ENCODE measurements around the gene GHITM. TPM values are rescaled to one million over a fixed set of nuclear protein-coding genes. Genes with fewer than 3 reads are reported as not detected.

The GHITM gene
- total and polyA plus RNA-seq, 2 donors (not counting 1 experiment from before 2014, with no cell fraction given), result 40.5 to 75.1 TPM

- Histone ChIP-seq H3K79me2 (ENCODE audit: control insufficient read depth, insufficient read depth, low read length) (no peaks in the 10 kb centered on the region), H3K27me3 (replicated peaks in 1 of 4; ENCODE audit: control extremely low read depth in 1 of 4, control insufficient read depth in 3 of 4, insufficient read depth in 4 of 4, low read length in 3 of 4) (no peaks in the 10 kb centered on the region), H3K9ac (ENCODE audit: low read length) (no peak overlapping the region), H3K4me1 (ENCODE audit: control insufficient read depth in 2 of 2, insufficient read depth in 2 of 2, low read length in 2 of 2) (no peaks in the 10 kb centered on the region), H3K9me3 (ENCODE audit: control extremely low read depth in 1 of 3, control insufficient read depth in 2 of 3, insufficient read depth in 1 of 3, low read length in 2 of 3) (no peaks in the 10 kb centered on the region), H3K4me2 (replicated peaks; ENCODE audit: low read depth, low read length, poor library complexity, severe bottlenecking) (no peak overlapping the region), H3K27ac (ENCODE audit: low read length in 2 of 2) (no peak overlapping the region), H3K36me3 (replicated peaks in 1 of 2; ENCODE audit: control extremely low read depth in 1 of 2, control insufficient read depth in 1 of 2, extremely low read depth in 1 of 2, insufficient read depth in 2 of 2, low read length in 1 of 2) (peaks cover 2 to 17% of the 10 kb centered on the region in 2 experiments), H2AFZ (ENCODE audit: insufficient read depth, low read depth, low read length, poor library complexity, severe bottlenecking) (no peak overlapping the region), H4K20me1 (ENCODE audit: control insufficient read depth, insufficient read depth, low read length, poor library complexity, severe bottlenecking) (no peaks in the 10 kb centered on the region), H3K4me3 (ENCODE audit: control extremely low read depth in 1 of 5, extremely low read depth in 1 of 5, insufficient read depth in 1 of 5, low read depth in 2 of 5, low read length in 4 of 5) (no peak overlapping the region)
- intact Hi-C loops (cut with micrococcal nuclease), result no loop called here
- DNase-seq, result no peak
- no peak overlapping the region for H3K27ac Mint-ChIP-seq
- ChIA-PET CTCF (interaction anchor here (6.6 kb wide), 1 partner anchor 10 kb away, joined by 34 read pairs; no protein-coding TSS in a partner anchor), POLR2A (interaction anchor here (0.5 kb wide), 1 partner anchor 21 kb away, joined by 3 read pairs; no protein-coding TSS in a partner anchor)
- no peaks in the 10 kb centered on the region for H3K9me3 Mint-ChIP-seq (ENCODE audit: insufficient read depth)
- WGBS (ENCODE audit: insufficient coverage), result 100% methylated on average over 1 of the region's 2 CpGs
- ATAC-seq (ENCODE audit: low read depth), result no peak
- H3K4me3 Mint-ChIP-seq, result no peak overlapping the region
- TF ChIP-seq EZH2 (IDR thresholded peaks at IDR 0.05; ENCODE audit: borderline replicate concordance, insufficient read depth, low read depth, low read length, poor library complexity, severe bottlenecking), result no peak
- TF ChIP-seq CTCF (IDR thresholded peaks at IDR 0.05), result no peak
- no peaks in the 10 kb centered on the region for H3K27me3 Mint-ChIP-seq
- peaks cover 16% of the 10 kb centered on the region for H3K4me1 Mint-ChIP-seq
Measured at GRCh38 chr10:84158061-84158460, 18.8 kb downstream of the GHITM start.

GRCh38 chr10:84158550-84158949 lies 19.2 kb downstream of the GHITM start:
- Histone ChIP-seq H3K36me3 (replicated peaks in 1 of 2; ENCODE audit: control extremely low read depth in 1 of 2, control insufficient read depth in 1 of 2, extremely low read depth in 1 of 2, insufficient read depth in 2 of 2, low read length in 1 of 2) (peaks cover 2 to 13% of the 10 kb centered on the region in 2 experiments), H3K4me1 (ENCODE audit: control insufficient read depth in 2 of 2, insufficient read depth in 2 of 2, low read length in 2 of 2) (no peaks in the 10 kb centered on the region), H3K9me3 (ENCODE audit: control extremely low read depth in 1 of 3, control insufficient read depth in 2 of 3, insufficient read depth in 1 of 3, low read length in 2 of 3) (no peaks in the 10 kb centered on the region), H2AFZ (ENCODE audit: insufficient read depth, low read depth, low read length, poor library complexity, severe bottlenecking) (no peak overlapping the region), H3K79me2 (ENCODE audit: control insufficient read depth, insufficient read depth, low read length) (no peaks in the 10 kb centered on the region), H3K27ac (ENCODE audit: low read length in 2 of 2) (no peak overlapping the region), H3K4me3 (ENCODE audit: control extremely low read depth in 1 of 5, extremely low read depth in 1 of 5, insufficient read depth in 1 of 5, low read depth in 2 of 5, low read length in 4 of 5) (no peak overlapping the region), H4K20me1 (ENCODE audit: control insufficient read depth, insufficient read depth, low read length, poor library complexity, severe bottlenecking) (no peaks in the 10 kb centered on the region), H3K9ac (ENCODE audit: low read length) (no peak overlapping the region), H3K27me3 (replicated peaks in 1 of 4; ENCODE audit: control extremely low read depth in 1 of 4, control insufficient read depth in 3 of 4, insufficient read depth in 4 of 4, low read length in 3 of 4) (peaks cover 0 to 5% (median 0%) of the 10 kb centered on the region in 4 experiments), H3K4me2 (replicated peaks; ENCODE audit: low read depth, low read length, poor library complexity, severe bottlenecking) (no peak overlapping the region)
- ChIA-PET CTCF (interaction anchor here (1.0 to 6.6 kb wide), 2 partner anchors 11 to 271 kb away, joined by 3 to 34 read pairs; no protein-coding TSS in a partner anchor), POLR2A (interaction anchor here (0.5 kb wide), 1 partner anchor 21 kb away, joined by 3 read pairs; no protein-coding TSS in a partner anchor)
- H3K4me1 Mint-ChIP-seq, result peaks cover 16% of the 10 kb centered on the region
- no peaks in the 10 kb centered on the region for H3K9me3 Mint-ChIP-seq (ENCODE audit: insufficient read depth)
- TF ChIP-seq CTCF (IDR thresholded peaks at IDR 0.05), result no peak
- H3K27ac Mint-ChIP-seq, result no peak overlapping the region
- intact Hi-C loops (cut with micrococcal nuclease), result no loop called here
- no peaks in the 10 kb centered on the region for H3K27me3 Mint-ChIP-seq
- ATAC-seq (ENCODE audit: low read depth), result no peak
- H3K4me3 Mint-ChIP-seq, result no peak overlapping the region
- no peak for DNase-seq
- WGBS (ENCODE audit: insufficient coverage), result 100% methylated on average over 2 of the region's 4 CpGs
